AG09319 (cell line): Measurements from ENCODE around the gene DDX10.

Experiments used
- DNase-seq: peaks from one replicate; pipeline ENCODE4 v3.0.0-alpha.2; 2010; ENCODE audit warnings: low read depth; ENCODE audit errors: extremely low read depth
- CTCF ChIP-seq: IDR thresholded peaks from 2 replicates; pipeline ENCODE4 v1.5.1; 2011; ENCODE audit warnings: low read depth, mild to moderate bottlenecking, inconsistent platforms, low read length, moderate library complexity

DDX10 gene

GRCh38 chr11:108890482-108891105, 225.7 kb downstream of the DDX10 start:
- DNase-seq = no peak
- TF ChIP-seq CTCF = no peak

GRCh38 chr11:108891143-108891542, 226.3 kb downstream of the DDX10 start:
- no peak for DNase-seq
- no peak for TF ChIP-seq CTCF

GRCh38 chr11:108891909-108892511, 227.1 kb downstream of the DDX10 start:
- no peak for TF ChIP-seq CTCF
- DNase-seq = no peak

GRCh38 chr11:108895579-108896480, 231.0 kb downstream of the DDX10 start:
- no peak for DNase-seq
- TF ChIP-seq CTCF = no peak

GRCh38 chr11:108897071-108897481, 232.2 kb downstream of the DDX10 start:
- DNase-seq = no peak
- TF ChIP-seq CTCF = no peak

GRCh38 chr11:108897916-108898315, 233.0 kb downstream of the DDX10 start:
- no peak for DNase-seq
- TF ChIP-seq CTCF = no peak

- no peak for DNase-seq
- no peak for TF ChIP-seq CTCF
Observed at GRCh38 chr11:108901359-108901758, 236.5 kb downstream of the DDX10 start.
